ENCODE data around the gene SLC46A3. TPM values are rescaled to one million over a fixed set of nuclear protein-coding genes. Genes with fewer than 3 reads are reported as not detected.
"Not testable (repeated sequence)": the region's sequence is repeated elsewhere in the genome, so short reads cannot be mapped to it uniquely, and the experiment has no call there.

The SLC46A3 gene
- total RNA-seq, 1 experiment from 2014 or later, result 8.1 TPM

DNA sequence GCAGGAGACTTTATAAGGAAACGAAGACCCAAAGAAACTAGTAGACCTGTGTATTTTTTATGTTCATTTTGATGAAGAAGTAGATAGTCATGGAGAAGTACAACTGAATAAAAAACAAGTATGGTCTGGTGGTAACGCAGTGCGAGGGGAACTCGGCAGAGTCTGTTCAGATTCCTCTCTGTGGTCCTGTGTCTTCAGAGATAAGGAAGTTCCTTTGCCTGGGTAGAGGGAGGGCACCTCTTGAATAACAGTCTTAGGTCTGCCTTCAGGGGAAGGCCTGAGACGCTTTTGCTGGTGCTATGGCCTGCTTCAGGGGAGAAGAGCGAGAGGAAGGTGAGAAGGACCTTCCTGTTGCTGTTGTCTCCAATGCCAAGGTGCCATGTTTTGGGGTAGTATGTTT lies 25.9 kb upstream of the SLC46A3 start:
- Mint-ChIP-seq H3K27ac (ENCODE audit: low read depth, unreplicated experiment) (peak overlapping the region; percentile 17), H3K27me3 (ENCODE audit: insufficient read depth, unreplicated experiment) (no peaks in the 10 kb centered on the region), H3K4me3 (ENCODE audit: unreplicated experiment) (no peak overlapping the region), H3K4me1 (ENCODE audit: insufficient read depth, unreplicated experiment) (peaks cover 9% of the 10 kb centered on the region), H3K9me3 (ENCODE audit: unreplicated experiment) (no peaks in the 10 kb centered on the region), H3K36me3 (ENCODE audit: insufficient read depth, unreplicated experiment) (no peaks in the 10 kb centered on the region)
- ChIA-PET CTCF (interaction anchor here (0.6 kb wide), 1 partner anchor 54 kb away, joined by 3 read pairs; no protein-coding TSS in a partner anchor), POLR2A (interaction anchor here (0.6 kb wide), 1 partner anchor 613 kb away, joined by 3 read pairs; no protein-coding TSS in a partner anchor)
- intact Hi-C loops (cut with micrococcal nuclease), result no loop called here
- no peak for DNase-seq (ENCODE audit: unreplicated experiment)
- TF ChIP-seq, protein P1, sequence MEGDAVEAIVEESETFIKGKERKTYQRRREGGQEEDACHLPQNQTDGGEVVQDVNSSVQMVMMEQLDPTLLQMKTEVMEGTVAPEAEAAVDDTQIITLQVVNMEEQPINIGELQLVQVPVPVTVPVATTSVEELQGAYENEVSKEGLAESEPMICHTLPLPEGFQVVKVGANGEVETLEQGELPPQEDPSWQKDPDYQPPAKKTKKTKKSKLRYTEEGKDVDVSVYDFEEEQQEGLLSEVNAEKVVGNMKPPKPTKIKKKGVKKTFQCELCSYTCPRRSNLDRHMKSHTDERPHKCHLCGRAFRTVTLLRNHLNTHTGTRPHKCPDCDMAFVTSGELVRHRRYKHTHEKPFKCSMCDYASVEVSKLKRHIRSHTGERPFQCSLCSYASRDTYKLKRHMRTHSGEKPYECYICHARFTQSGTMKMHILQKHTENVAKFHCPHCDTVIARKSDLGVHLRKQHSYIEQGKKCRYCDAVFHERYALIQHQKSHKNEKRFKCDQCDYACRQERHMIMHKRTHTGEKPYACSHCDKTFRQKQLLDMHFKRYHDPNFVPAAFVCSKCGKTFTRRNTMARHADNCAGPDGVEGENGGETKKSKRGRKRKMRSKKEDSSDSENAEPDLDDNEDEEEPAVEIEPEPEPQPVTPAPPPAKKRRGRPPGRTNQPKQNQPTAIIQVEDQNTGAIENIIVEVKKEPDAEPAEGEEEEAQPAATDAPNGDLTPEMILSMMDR (IDR thresholded peaks at IDR 0.05; ENCODE audit: unreplicated experiment), result no peak
- no TSS peak for BruUV-seq (replicated peaks)

DNA sequence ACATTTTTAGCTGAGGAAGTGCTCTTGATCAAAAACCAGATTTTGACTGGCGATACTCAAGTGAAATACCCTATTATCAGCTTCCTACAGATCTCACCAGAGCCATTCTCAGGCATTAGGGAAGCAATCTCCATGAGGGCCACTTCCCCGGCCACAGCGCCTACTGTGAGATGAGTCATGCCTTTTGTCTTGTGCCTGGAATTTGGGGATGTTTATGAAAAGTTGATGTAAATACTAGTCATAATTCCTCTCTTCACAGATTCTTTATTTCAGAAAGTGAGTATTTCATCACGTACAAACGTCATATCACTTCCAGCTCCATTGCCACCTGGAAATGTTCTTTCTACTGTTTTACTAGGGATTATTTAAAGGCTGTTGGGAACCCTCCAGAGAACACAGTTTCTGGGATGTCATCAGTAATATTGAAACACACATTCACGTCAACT lies 25.3 kb upstream of the SLC46A3 start:
- Mint-ChIP-seq H3K27ac (ENCODE audit: low read depth, unreplicated experiment) (peak overlapping the region; percentile 14), H3K4me3 (ENCODE audit: unreplicated experiment) (no peak overlapping the region), H3K9me3 (ENCODE audit: unreplicated experiment) (no peaks in the 10 kb centered on the region), H3K4me1 (ENCODE audit: insufficient read depth, unreplicated experiment) (peaks cover 9% of the 10 kb centered on the region), H3K27me3 (ENCODE audit: insufficient read depth, unreplicated experiment) (no peaks in the 10 kb centered on the region), H3K36me3 (ENCODE audit: insufficient read depth, unreplicated experiment) (no peaks in the 10 kb centered on the region)
- peak; percentile 82 for DNase-seq (ENCODE audit: unreplicated experiment)
- TF ChIP-seq, protein P1 (IDR thresholded peaks at IDR 0.05; ENCODE audit: unreplicated experiment), result no peak
- no TSS peak for BruUV-seq (replicated peaks)
- CTCF ChIA-PET, result interaction anchor here (0.7 kb wide), 1 partner anchor 140 kb away, joined by 3 read pairs; no protein-coding TSS in a partner anchor
- intact Hi-C loops (cut with micrococcal nuclease), result no loop called here
- POLR2A ChIA-PET, result interaction anchor here (0.6 kb wide), 1 partner anchor 612 kb away, joined by 3 read pairs; no protein-coding TSS in a partner anchor

DNA sequence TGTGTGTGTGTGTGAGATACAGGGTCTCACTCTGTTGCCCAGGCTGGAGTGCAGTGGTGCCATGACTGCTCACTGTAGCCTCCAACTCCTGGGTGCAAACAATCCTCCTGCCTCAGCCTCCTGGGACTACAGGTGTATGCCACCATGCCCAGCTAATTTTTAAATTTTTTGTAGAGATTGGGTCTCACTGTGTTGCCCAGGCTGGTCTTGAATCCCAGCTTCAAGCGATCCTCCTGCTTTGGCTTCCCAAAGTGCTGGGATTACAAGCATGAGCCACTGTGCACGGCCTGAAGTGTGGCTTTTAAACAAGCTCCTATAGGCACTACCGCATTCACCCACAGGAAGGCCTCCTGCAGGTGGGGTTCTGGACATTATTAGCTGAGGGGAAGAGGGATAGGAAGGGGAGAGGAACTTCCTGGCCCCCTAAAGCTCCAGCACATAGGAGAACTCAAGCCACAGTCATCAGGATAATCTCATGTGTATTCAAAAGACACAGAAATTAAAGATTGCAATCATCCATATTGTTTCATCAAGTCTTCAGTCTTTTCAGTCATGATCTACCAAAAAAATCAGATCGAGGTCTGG lies 24.8 kb upstream of the SLC46A3 start:
- H3K27me3 Mint-ChIP-seq (ENCODE audit: insufficient read depth, unreplicated experiment), result no peaks in the 10 kb centered on the region
- H3K4me3 Mint-ChIP-seq (ENCODE audit: unreplicated experiment), result no peak overlapping the region
- POLR2A ChIA-PET, result interaction anchor here (0.6 kb wide), 1 partner anchor 612 kb away, joined by 3 read pairs; no protein-coding TSS in a partner anchor
- H3K9me3 Mint-ChIP-seq (ENCODE audit: unreplicated experiment), result no peaks in the 10 kb centered on the region
- no TSS peak for BruUV-seq (replicated peaks)
- peak overlapping the region; percentile 14 for H3K27ac Mint-ChIP-seq (ENCODE audit: low read depth, unreplicated experiment)
- TF ChIP-seq, protein P1 (IDR thresholded peaks at IDR 0.05; ENCODE audit: unreplicated experiment), result no peak
- CTCF ChIA-PET, result interaction anchor here (0.7 kb wide), 1 partner anchor 140 kb away, joined by 3 read pairs; no protein-coding TSS in a partner anchor
- no peaks in the 10 kb centered on the region for H3K36me3 Mint-ChIP-seq (ENCODE audit: insufficient read depth, unreplicated experiment)
- no peak for DNase-seq (ENCODE audit: unreplicated experiment)
- intact Hi-C loops (cut with micrococcal nuclease), result no loop called here
- peaks cover 9% of the 10 kb centered on the region for H3K4me1 Mint-ChIP-seq (ENCODE audit: insufficient read depth, unreplicated experiment)

DNA sequence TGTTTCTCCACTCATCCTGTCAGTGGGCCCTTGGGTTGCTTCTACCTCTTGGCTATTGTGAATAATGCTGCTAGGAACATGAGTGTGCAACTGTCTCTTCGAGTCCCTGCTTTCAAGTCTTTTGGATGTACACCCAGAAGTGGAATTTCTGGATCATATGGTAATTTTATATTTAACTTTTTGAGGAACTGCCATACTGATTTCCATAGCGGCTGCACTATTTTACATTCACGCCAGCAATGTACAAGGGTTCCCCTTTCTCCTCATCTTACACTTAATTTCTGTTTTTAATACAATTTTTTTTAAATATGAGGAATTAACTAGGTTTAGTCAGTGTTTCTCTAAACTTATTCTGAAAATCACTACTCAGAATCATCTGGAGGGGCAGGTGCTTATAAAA lies 24.2 kb upstream of the SLC46A3 start:
- intact Hi-C loops (cut with micrococcal nuclease), result no loop called here
- no peak for DNase-seq (ENCODE audit: unreplicated experiment)
- Mint-ChIP-seq H3K9me3 (ENCODE audit: unreplicated experiment) (no peaks in the 10 kb centered on the region), H3K27ac (ENCODE audit: low read depth, unreplicated experiment) (no peak overlapping the region), H3K36me3 (ENCODE audit: insufficient read depth, unreplicated experiment) (no peaks in the 10 kb centered on the region), H3K4me3 (ENCODE audit: unreplicated experiment) (no peak overlapping the region), H3K27me3 (ENCODE audit: insufficient read depth, unreplicated experiment) (no peaks in the 10 kb centered on the region), H3K4me1 (ENCODE audit: insufficient read depth, unreplicated experiment) (peaks cover 9% of the 10 kb centered on the region)
- TF ChIP-seq, protein P1 (IDR thresholded peaks at IDR 0.05; ENCODE audit: unreplicated experiment), result no peak
- ChIA-PET CTCF (no interaction called here), POLR2A (no interaction called here)
- BruUV-seq (replicated peaks), result no TSS peak

DNA sequence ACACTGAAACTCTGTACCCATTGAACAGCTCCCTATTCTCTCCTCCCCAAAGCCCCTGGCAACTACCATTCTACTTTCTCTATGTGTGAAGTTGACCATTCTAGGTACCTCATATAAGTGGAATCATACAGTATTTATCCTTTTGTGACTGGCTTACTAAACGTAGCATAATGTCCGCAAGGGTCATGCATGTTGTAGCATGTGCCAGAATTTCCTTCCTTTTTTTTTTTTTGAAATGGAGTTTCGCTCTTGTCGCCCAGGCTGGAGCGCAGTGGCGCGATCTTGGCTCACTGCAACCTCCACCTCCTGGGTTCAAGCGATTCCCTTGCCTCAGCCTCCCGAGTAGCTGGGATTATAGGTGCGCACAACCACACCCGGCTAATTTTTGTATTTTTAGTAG lies 23.7 kb upstream of the SLC46A3 start:
- H3K27me3 Mint-ChIP-seq (ENCODE audit: insufficient read depth, unreplicated experiment); CTCF ChIA-PET; H3K27ac Mint-ChIP-seq (ENCODE audit: low read depth, unreplicated experiment); DNase-seq (ENCODE audit: unreplicated experiment); BruUV-seq (replicated peaks); H3K36me3 Mint-ChIP-seq (ENCODE audit: insufficient read depth, unreplicated experiment); H3K4me1 Mint-ChIP-seq (ENCODE audit: insufficient read depth, unreplicated experiment); POLR2A ChIA-PET; intact Hi-C loops (cut with micrococcal nuclease); H3K4me3 Mint-ChIP-seq (ENCODE audit: unreplicated experiment); H3K9me3 Mint-ChIP-seq (ENCODE audit: unreplicated experiment): not testable (repeated sequence)

Measured in MCF 10A (cell line).